ENCODE data around the gene DOCK9. TPM values are rescaled to one million over a fixed set of nuclear protein-coding genes. Genes with fewer than 3 reads are reported as not detected.
"Not testable (repeated sequence)": the region's sequence is repeated elsewhere in the genome, so short reads cannot be mapped to it uniquely, and the experiment has no call there.

Gene DOCK9
- total and polyA plus RNA-seq, 8 donors, result 98.3 to 158 (median 109) TPM

GRCh38 chr13:98905199-98905598 is 72.7 kb downstream of the DOCK9 start:
- no peak overlapping the region for H3K27ac ChIP-seq
- peaks cover 0 to 21% of the 10 kb centered on the region in 2 donors for H3K36me3 ChIP-seq
- intact Hi-C loops (cut with DNase I), result no loop called here

GRCh38 chr13:98900442-98900841 is 77.4 kb downstream of the DOCK9 start:
- ATAC-seq (no peak), DNase-seq (no peak)
- Histone ChIP-seq H3K36me3 (peaks cover 4 to 38% of the 10 kb centered on the region in 2 donors), H3K27ac (no peak overlapping the region), H3K4me1 (no peaks in the 10 kb centered on the region), H3K4me3 (no peak overlapping the region), H3K27me3 (no peaks in the 10 kb centered on the region), H3K9me3 (no peaks in the 10 kb centered on the region)
- intact Hi-C loops (cut with DNase I), result no loop called here
- no peak for TF ChIP-seq CTCF (IDR thresholded peaks at IDR 0.05)

More at GRCh38 chr13:98905199-98905598, 72.7 kb downstream of the DOCK9 start:
- no peak for TF ChIP-seq CTCF (IDR thresholded peaks at IDR 0.05)
- no peak for ATAC-seq
- Histone ChIP-seq H3K9me3 (no peaks in the 10 kb centered on the region), H3K4me1 (no peaks in the 10 kb centered on the region), H3K27me3 (no peaks in the 10 kb centered on the region), H3K4me3 (no peak overlapping the region)
- no peak for DNase-seq

GRCh38 chr13:98897706-98898105 is 80.2 kb downstream of the DOCK9 start:
- TF ChIP-seq CTCF (IDR thresholded peaks at IDR 0.05), result no peak
- Histone ChIP-seq H3K27me3 (no peaks in the 10 kb centered on the region), H3K27ac (no peak overlapping the region), H3K4me1 (peaks cover under 1 to 12% of the 10 kb centered on the region in 2 donors), H3K4me3 (no peak overlapping the region), H3K36me3 (peaks cover 4 to 42% of the 10 kb centered on the region in 2 donors), H3K9me3 (no peaks in the 10 kb centered on the region)
- intact Hi-C loops (cut with DNase I), result loop anchor here in 1 of 2 donors (10.0 kb wide), 1 partner anchor 137 kb away; no protein-coding TSS in a partner anchor
- DNase-seq, result no peak
- no peak for ATAC-seq

- no peak for ATAC-seq
- Histone ChIP-seq H3K4me1 (peaks cover 6 to 20% of the 10 kb centered on the region in 2 donors), H3K27ac (no peak overlapping the region), H3K27me3 (no peaks in the 10 kb centered on the region), H3K36me3 (peaks cover 4 to 35% of the 10 kb centered on the region in 2 donors), H3K4me3 (no peak overlapping the region), H3K9me3 (no peaks in the 10 kb centered on the region)
- intact Hi-C loops (cut with DNase I), result loop anchor here in 1 of 2 donors (10.0 kb wide), 1 partner anchor 138 kb away; no protein-coding TSS in a partner anchor
- no peak for DNase-seq
- TF ChIP-seq CTCF (IDR thresholded peaks at IDR 0.05), result no peak
Observed at GRCh38 chr13:98896868-98897144, 81.1 kb downstream of the DOCK9 start.

- Histone ChIP-seq H3K27ac (no peak overlapping the region), H3K4me3 (no peak overlapping the region), H3K36me3 (peaks cover 4 to 32% of the 10 kb centered on the region in 2 donors), H3K4me1 (peaks cover 6 to 20% of the 10 kb centered on the region in 2 donors), H3K9me3 (no peaks in the 10 kb centered on the region), H3K27me3 (no peaks in the 10 kb centered on the region)
- ATAC-seq, result no peak
- no peak for TF ChIP-seq CTCF (IDR thresholded peaks at IDR 0.05)
- no peak for DNase-seq
- intact Hi-C loops (cut with DNase I), result loop anchor here in 1 of 2 donors (10.0 kb wide), 1 partner anchor 139 kb away; no protein-coding TSS in a partner anchor
Observed at GRCh38 chr13:98896083-98896867, 81.6 kb downstream of the DOCK9 start.

- intact Hi-C loops (cut with DNase I), result loop anchor here in 1 of 2 donors (10.0 kb wide), 1 partner anchor 140 kb away; no protein-coding TSS in a partner anchor
- H3K36me3 ChIP-seq, result peaks cover 4 to 22% of the 10 kb centered on the region in 2 donors
Observed at GRCh38 chr13:98894814-98895213, 83.0 kb downstream of the DOCK9 start.

More at GRCh38 chr13:98894814-98895213, 83.0 kb downstream of the DOCK9 start:
- ATAC-seq, DNase-seq, H3K27me3 ChIP-seq, H3K9me3 ChIP-seq, H3K27ac ChIP-seq, H3K4me3 ChIP-seq: not testable (repeated sequence)
- peaks cover 6 to 20% of the 10 kb centered on the region in 2 donors for H3K4me1 ChIP-seq
